CD4-positive, alpha-beta T cell treated with Interleukin-21 for 1 hour (primary cell): ENCODE data around the gene IRF2BPL.

ENCODE experiments used
- DNase-seq: peaks from one replicate; pipeline ENCODE4 v3.0.0-alpha.2; 2020

The IRF2BPL gene

GRCh38 chr14:77053046-77053841 lies 24.7 kb upstream of the IRF2BPL start:
- DNase-seq: peak; percentile 76

- DNase-seq: no peak
Observed at GRCh38 chr14:77052281-77053044, 24.0 kb upstream of the IRF2BPL start.

- DNase-seq: no peak
Observed at GRCh38 chr14:77051116-77051515, 22.6 kb upstream of the IRF2BPL start.

GRCh38 chr14:77046721-77047120 lies 18.2 kb upstream of the IRF2BPL start:
- no peak for DNase-seq

GRCh38 chr14:77045238-77046162 lies 17.0 kb upstream of the IRF2BPL start:
- no peak for DNase-seq

GRCh38 chr14:77044783-77045237 lies 16.3 kb upstream of the IRF2BPL start:
- DNase-seq: no peak

GRCh38 chr14:77043984-77044485 lies 15.5 kb upstream of the IRF2BPL start:
- no peak for DNase-seq

GRCh38 chr14:77043177-77043983 lies 14.9 kb upstream of the IRF2BPL start:
- peak; percentile 65 for DNase-seq

- no peak for DNase-seq
Observed at GRCh38 chr14:77041881-77042545, 13.5 kb upstream of the IRF2BPL start.

- DNase-seq: no peak
Observed at GRCh38 chr14:77040741-77041653, 12.5 kb upstream of the IRF2BPL start.

- peak; percentile 98 for DNase-seq
Observed at GRCh38 chr14:77040059-77040740, 11.7 kb upstream of the IRF2BPL start.

- no peak for DNase-seq
Observed at GRCh38 chr14:77039285-77040058, 11.0 kb upstream of the IRF2BPL start.

- peak; percentile 49 for DNase-seq
Observed at GRCh38 chr14:77037938-77038568, 9.5 kb upstream of the IRF2BPL start.

GRCh38 chr14:77037215-77037937 lies 8.9 kb upstream of the IRF2BPL start:
- DNase-seq: no peak

GRCh38 chr14:77036484-77037214 lies 8.1 kb upstream of the IRF2BPL start:
- no peak for DNase-seq

GRCh38 chr14:77035267-77035666 lies 6.8 kb upstream of the IRF2BPL start:
- DNase-seq: no peak
